RWPE1 (cell line): ENCODE data around the gene RTCB.

Experiments used
- CTCF ChIA-PET: fragments of 350-600 bp; sonication (Branson Sonifier 250); formaldehyde crosslinking; extraction: SDS; loops from one replicate; lab custom pipeline; 2021; lab: Yijun Ruan, JAX
- POLR2A ChIA-PET: fragments of 400-600 bp; formaldehyde crosslinking; extraction: SDS; loops from one replicate; lab custom pipeline; 2020; ENCODE audit warnings: antibody characterized with exemption; ENCODE audit not compliant: low non-redundant PET; lab: Yijun Ruan, JAX
- DNase-seq: peaks from one replicate; pipeline ENCODE4 v3.0.0; 2012; ENCODE audit warnings: low spot score
- H3K27ac ChIP-seq: fragments of 450-650 bp; 2 replicates; pipeline ENCODE4 v1.5.1; 2017
- TF ChIP-seq, protein P1 (sequence below): fragments of 450-650 bp; conservative IDR thresholded peaks from 2 replicates; pipeline ENCODE4 v1.5.1; 2017; ENCODE audit warnings: low read depth, mild to moderate bottlenecking

Gene RTCB

GRCh38 chr22:32339190-32340012, 72.6 kb downstream of the RTCB start:
- H3K27ac ChIP-seq: no peak overlapping the region
- ChIA-PET CTCF (no interaction called here), POLR2A (no interaction called here)
- TF ChIP-seq, protein P1, sequence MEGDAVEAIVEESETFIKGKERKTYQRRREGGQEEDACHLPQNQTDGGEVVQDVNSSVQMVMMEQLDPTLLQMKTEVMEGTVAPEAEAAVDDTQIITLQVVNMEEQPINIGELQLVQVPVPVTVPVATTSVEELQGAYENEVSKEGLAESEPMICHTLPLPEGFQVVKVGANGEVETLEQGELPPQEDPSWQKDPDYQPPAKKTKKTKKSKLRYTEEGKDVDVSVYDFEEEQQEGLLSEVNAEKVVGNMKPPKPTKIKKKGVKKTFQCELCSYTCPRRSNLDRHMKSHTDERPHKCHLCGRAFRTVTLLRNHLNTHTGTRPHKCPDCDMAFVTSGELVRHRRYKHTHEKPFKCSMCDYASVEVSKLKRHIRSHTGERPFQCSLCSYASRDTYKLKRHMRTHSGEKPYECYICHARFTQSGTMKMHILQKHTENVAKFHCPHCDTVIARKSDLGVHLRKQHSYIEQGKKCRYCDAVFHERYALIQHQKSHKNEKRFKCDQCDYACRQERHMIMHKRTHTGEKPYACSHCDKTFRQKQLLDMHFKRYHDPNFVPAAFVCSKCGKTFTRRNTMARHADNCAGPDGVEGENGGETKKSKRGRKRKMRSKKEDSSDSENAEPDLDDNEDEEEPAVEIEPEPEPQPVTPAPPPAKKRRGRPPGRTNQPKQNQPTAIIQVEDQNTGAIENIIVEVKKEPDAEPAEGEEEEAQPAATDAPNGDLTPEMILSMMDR: no peak
- DNase-seq: no peak

- ChIA-PET CTCF (no interaction called here), POLR2A (no interaction called here)
- no peak for DNase-seq
- TF ChIP-seq, protein P1: no peak
- no peak overlapping the region for H3K27ac ChIP-seq
Observed at GRCh38 chr22:32338757-32339156, 73.3 kb downstream of the RTCB start.
